SJCRH30 (cell line): Measurements from ENCODE around the gene GLB1L3. TPM values are rescaled to one million over a fixed set of nuclear protein-coding genes. Genes with fewer than 3 reads are reported as not detected.

ENCODE experiments used
- DNase-seq, 2 experiments: peaks; one replicate each; pipeline ENCODE4 v3.0.0-alpha.2; 2015 to 2020
- H3K27ac ChIP-seq: fragments of 250-450 bp; sonication (Bioruptor Pico); 2 replicates; pipeline ENCODE4 v1.5.1; 2020; ENCODE audit warnings: mild to moderate bottlenecking, moderate library complexity
- H3K27me3 ChIP-seq: fragments of 250-450 bp; sonication (Bioruptor Pico); 2 replicates; pipeline ENCODE4 v1.5.1; 2020; ENCODE audit warnings: mild to moderate bottlenecking, moderate library complexity
- H3K36me3 ChIP-seq: fragments of 250-450 bp; sonication (Bioruptor Pico); 2 replicates; pipeline ENCODE4 v1.5.1; 2020; ENCODE audit warnings: mild to moderate bottlenecking, moderate library complexity
- H3K4me1 ChIP-seq: fragments of 250-450 bp; sonication (Bioruptor Pico); 2 replicates; pipeline ENCODE4 v1.5.1; 2020; ENCODE audit warnings: mild to moderate bottlenecking, moderate library complexity
- H3K4me3 ChIP-seq: fragments of 250-450 bp; sonication (Bioruptor Pico); 2 replicates; pipeline ENCODE4 v1.5.1; 2020; ENCODE audit warnings: mild to moderate bottlenecking, moderate library complexity
- H3K9me3 ChIP-seq: fragments of 250-450 bp; sonication (Bioruptor Pico); replicated peaks from 2 replicates; pipeline ENCODE4 v1.5.1; 2020; ENCODE audit warnings: mild to moderate bottlenecking, moderate library complexity
- total RNA-seq: library from RNA; depleted of rRNA; stranded (reverse); fragments of >200 nt; shearing (Covaris generic); gene quantifications from 2 replicates; pipeline ENCODE4 v1.2.3, GENCODE V29; 2014

Gene GLB1L3
- total RNA-seq, 1 experiment from 2014 or later = not detected

- no peak overlapping the region for H3K4me3 ChIP-seq
- peaks cover 11% of the 10 kb centered on the region for H3K27me3 ChIP-seq
- no peaks in the 10 kb centered on the region for H3K36me3 ChIP-seq
- no peaks in the 10 kb centered on the region for H3K4me1 ChIP-seq
- H3K27ac ChIP-seq = no peak overlapping the region
- H3K9me3 ChIP-seq = no peaks in the 10 kb centered on the region
- no peak for DNase-seq
Measured at GRCh38 chr11:134346976-134347350, 70.8 kb downstream of the GLB1L3 start.

- DNase-seq = no peak
- no peaks in the 10 kb centered on the region for H3K36me3 ChIP-seq
- no peaks in the 10 kb centered on the region for H3K9me3 ChIP-seq
- no peaks in the 10 kb centered on the region for H3K4me1 ChIP-seq
- no peak overlapping the region for H3K4me3 ChIP-seq
- H3K27me3 ChIP-seq = peaks cover 11% of the 10 kb centered on the region
- no peak overlapping the region for H3K27ac ChIP-seq
Measured at GRCh38 chr11:134347441-134347840, 71.3 kb downstream of the GLB1L3 start.

- no peak overlapping the region for H3K4me3 ChIP-seq
- no peaks in the 10 kb centered on the region for H3K9me3 ChIP-seq
- no peaks in the 10 kb centered on the region for H3K4me1 ChIP-seq
- DNase-seq = no peak
- no peak overlapping the region for H3K27ac ChIP-seq
- H3K36me3 ChIP-seq = no peaks in the 10 kb centered on the region
- peaks cover 11% of the 10 kb centered on the region for H3K27me3 ChIP-seq
Measured at GRCh38 chr11:134349109-134349801, 73.1 kb downstream of the GLB1L3 start.

GRCh38 chr11:134349802-134350355, 73.7 kb downstream of the GLB1L3 start:
- Histone ChIP-seq H3K36me3 (no peaks in the 10 kb centered on the region), H3K4me1 (no peaks in the 10 kb centered on the region), H3K4me3 (no peak overlapping the region), H3K27ac (no peak overlapping the region), H3K9me3 (no peaks in the 10 kb centered on the region), H3K27me3 (peaks cover 11% of the 10 kb centered on the region)
- DNase-seq = no peak

DNA sequence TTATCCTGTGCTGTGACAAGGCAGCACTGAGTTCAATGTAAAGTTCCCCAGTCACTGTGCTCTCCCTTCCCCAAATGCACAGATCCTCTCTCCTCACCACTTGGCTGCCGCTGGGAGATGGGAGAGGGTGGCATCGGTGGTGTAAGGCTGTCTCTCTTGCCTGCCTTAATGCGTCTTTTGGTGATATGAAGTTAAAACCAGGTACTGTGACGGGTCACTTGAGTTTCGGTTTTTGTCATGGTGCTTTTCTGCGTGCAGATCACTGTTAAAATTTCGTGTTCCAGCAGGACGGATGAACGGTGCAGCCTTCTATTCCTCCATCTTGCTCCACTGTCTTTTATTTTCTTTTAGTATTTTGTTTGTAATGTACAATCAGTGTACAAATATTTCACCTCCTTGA, 74.2 kb downstream of the GLB1L3 start:
- Histone ChIP-seq H3K36me3 (no peaks in the 10 kb centered on the region), H3K9me3 (no peaks in the 10 kb centered on the region), H3K27me3 (peaks cover 11% of the 10 kb centered on the region), H3K4me3 (no peak overlapping the region), H3K4me1 (no peaks in the 10 kb centered on the region), H3K27ac (no peak overlapping the region)
- DNase-seq = no peak

DNA sequence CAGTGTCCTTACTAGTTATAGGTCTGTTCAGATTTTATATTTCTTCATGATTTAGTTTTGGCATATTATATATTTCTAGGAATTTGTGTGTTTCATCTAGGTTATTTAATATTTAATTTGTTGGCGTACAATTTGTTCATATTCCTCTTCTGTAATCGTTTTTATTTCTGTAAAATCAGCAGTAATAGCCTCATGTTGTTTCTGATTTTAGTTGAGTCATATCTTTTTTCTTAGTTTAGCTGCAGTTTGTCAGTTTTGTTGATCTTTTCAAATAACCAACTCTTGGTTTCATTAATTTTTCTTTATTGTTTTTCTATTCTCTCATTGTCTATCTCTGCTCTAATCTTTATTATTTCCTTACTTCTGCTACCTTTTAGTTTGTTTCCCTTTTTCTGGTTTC, 75.9 kb downstream of the GLB1L3 start:
- H3K36me3 ChIP-seq = no peaks in the 10 kb centered on the region
- H3K27ac ChIP-seq = no peak overlapping the region
- DNase-seq = no peak
- no peaks in the 10 kb centered on the region for H3K9me3 ChIP-seq
- H3K27me3 ChIP-seq = peaks cover 10% of the 10 kb centered on the region
- H3K4me3 ChIP-seq = no peak overlapping the region
- no peaks in the 10 kb centered on the region for H3K4me1 ChIP-seq

GRCh38 chr11:134355136-134355535, 79.0 kb downstream of the GLB1L3 start:
- Histone ChIP-seq H3K27ac (no peak overlapping the region), H3K4me1 (no peaks in the 10 kb centered on the region), H3K36me3 (no peaks in the 10 kb centered on the region), H3K27me3 (peaks cover 13% of the 10 kb centered on the region), H3K9me3 (no peaks in the 10 kb centered on the region), H3K4me3 (no peak overlapping the region)
- no peak for DNase-seq

- no peak for DNase-seq
- H3K4me1 ChIP-seq = no peaks in the 10 kb centered on the region
- no peaks in the 10 kb centered on the region for H3K36me3 ChIP-seq
- H3K27me3 ChIP-seq = peaks cover 17% of the 10 kb centered on the region
- no peaks in the 10 kb centered on the region for H3K9me3 ChIP-seq
- no peak overlapping the region for H3K27ac ChIP-seq
- H3K4me3 ChIP-seq = no peak overlapping the region
Measured at GRCh38 chr11:134355656-134356055, 79.5 kb downstream of the GLB1L3 start.

DNA sequence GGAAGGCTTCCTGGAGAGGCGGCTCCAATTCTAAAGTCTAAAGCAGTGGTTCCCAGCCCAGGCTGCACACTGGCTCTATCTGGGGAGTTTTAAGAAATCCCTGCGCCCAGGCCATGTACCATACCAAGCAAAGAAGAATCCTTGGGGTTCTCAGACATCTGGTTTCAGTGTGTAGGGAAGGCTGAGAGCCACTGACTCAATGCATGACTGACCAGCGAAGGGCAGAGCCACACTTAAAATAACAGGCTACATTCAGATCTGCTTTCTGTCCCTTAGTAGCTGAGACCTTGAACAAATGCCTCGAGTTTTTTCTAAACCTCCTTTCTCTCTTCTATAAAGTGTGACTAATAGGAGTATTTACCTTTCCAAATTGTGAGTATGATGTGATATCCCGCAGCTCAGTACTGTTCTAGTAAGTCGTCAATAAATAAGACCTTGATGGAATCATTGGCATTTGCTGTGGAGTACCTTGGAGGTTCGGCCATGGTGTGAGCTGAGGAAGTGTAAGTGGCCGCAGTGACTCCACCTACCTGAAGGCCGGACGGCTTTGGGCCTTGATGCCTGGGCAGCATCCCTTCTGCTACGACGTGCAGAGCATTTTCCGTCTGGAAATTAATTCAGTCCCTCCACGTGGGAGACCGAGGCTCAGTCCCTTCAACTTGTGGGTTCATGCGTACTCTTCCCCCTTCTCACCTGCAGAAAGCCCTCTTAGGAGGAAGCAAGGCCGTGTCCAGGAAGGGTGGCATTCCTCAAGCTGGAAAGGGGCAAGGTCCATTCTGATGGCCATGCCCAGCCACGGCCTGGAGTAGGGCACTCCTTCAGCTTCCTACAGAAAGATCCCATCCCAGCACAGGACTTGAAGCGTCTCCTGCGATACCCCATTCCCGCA, 80.7 kb downstream of the GLB1L3 start:
- Histone ChIP-seq H3K9me3 (no peaks in the 10 kb centered on the region), H3K4me3 (no peak overlapping the region), H3K27me3 (peaks cover 12% of the 10 kb centered on the region), H3K4me1 (no peaks in the 10 kb centered on the region), H3K27ac (no peak overlapping the region), H3K36me3 (no peaks in the 10 kb centered on the region)
- no peak for DNase-seq

GRCh38 chr11:134357545-134357839, 81.3 kb downstream of the GLB1L3 start:
- Histone ChIP-seq H3K36me3 (no peaks in the 10 kb centered on the region), H3K27ac (no peak overlapping the region), H3K27me3 (peaks cover 11% of the 10 kb centered on the region), H3K4me3 (no peak overlapping the region), H3K4me1 (no peaks in the 10 kb centered on the region), H3K9me3 (no peaks in the 10 kb centered on the region)
- no peak for DNase-seq

GRCh38 chr11:134358165-134358855, 82.1 kb downstream of the GLB1L3 start:
- Histone ChIP-seq H3K27me3 (peaks cover 11% of the 10 kb centered on the region), H3K4me1 (no peaks in the 10 kb centered on the region), H3K4me3 (no peak overlapping the region), H3K9me3 (no peaks in the 10 kb centered on the region), H3K27ac (no peak overlapping the region), H3K36me3 (no peaks in the 10 kb centered on the region)
- no peak for DNase-seq

GRCh38 chr11:134358856-134359490, 82.8 kb downstream of the GLB1L3 start:
- no peak for DNase-seq
- no peak overlapping the region for H3K27ac ChIP-seq
- no peaks in the 10 kb centered on the region for H3K9me3 ChIP-seq
- no peak overlapping the region for H3K4me3 ChIP-seq
- no peaks in the 10 kb centered on the region for H3K36me3 ChIP-seq
- H3K27me3 ChIP-seq = peaks cover 11% of the 10 kb centered on the region
- H3K4me1 ChIP-seq = no peaks in the 10 kb centered on the region

DNA sequence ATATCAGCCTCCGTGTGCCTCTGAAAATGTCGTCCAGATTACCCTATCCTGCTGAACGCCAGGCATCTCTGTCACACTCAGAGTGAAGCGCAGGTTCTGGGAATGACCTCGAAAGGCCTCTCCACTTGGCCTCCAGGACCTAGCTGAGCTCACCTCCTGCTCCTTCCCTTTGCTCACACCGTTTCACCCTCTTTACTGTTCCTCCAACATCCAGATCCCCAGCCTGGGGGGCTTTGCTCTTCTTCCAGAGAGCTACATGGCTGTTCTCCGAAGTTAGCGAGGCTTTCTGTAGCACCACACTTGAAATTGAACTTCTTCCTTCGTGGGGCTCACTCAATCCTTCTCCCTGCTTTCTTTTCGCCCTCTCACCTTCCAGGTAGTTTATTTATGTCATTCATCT, 83.5 kb downstream of the GLB1L3 start:
- Histone ChIP-seq H3K27ac (no peak overlapping the region), H3K27me3 (peaks cover 11% of the 10 kb centered on the region), H3K36me3 (no peaks in the 10 kb centered on the region), H3K9me3 (no peaks in the 10 kb centered on the region), H3K4me3 (no peak overlapping the region), H3K4me1 (no peaks in the 10 kb centered on the region)
- no peak for DNase-seq

- DNase-seq = peak; percentile 74 to 84
- no peaks in the 10 kb centered on the region for H3K36me3 ChIP-seq
- no peak overlapping the region for H3K27ac ChIP-seq
- no peak overlapping the region for H3K4me3 ChIP-seq
- peaks cover 11% of the 10 kb centered on the region for H3K27me3 ChIP-seq
- no peaks in the 10 kb centered on the region for H3K9me3 ChIP-seq
- no peaks in the 10 kb centered on the region for H3K4me1 ChIP-seq
Measured at GRCh38 chr11:134360050-134360835, 84.1 kb downstream of the GLB1L3 start.
